ENCODE measurements around the gene EPB41L5. TPM values are rescaled to one million over a fixed set of nuclear protein-coding genes. Genes with fewer than 3 reads are reported as not detected.
"Not testable (repeated sequence)": the region's sequence is repeated elsewhere in the genome, so short reads cannot be mapped to it uniquely, and the experiment has no call there.

The EPB41L5 gene
- total RNA-seq, 6 donors from 2014 or later = 53.0 to 182 (median 92.3) TPM

- no peak overlapping the region for H3K27ac ChIP-seq
- 100% methylated on average over 4 of the region's 4 CpGs for WGBS, 2 donors
Measured at GRCh38 chr2:120150040-120150482, 137.2 kb downstream of the EPB41L5 start.

GRCh38 chr2:120155308-120155707 is 142.4 kb downstream of the EPB41L5 start:
- WGBS, 2 donors = 92 to 97% methylated on average over 3 of the region's 3 CpGs

More at GRCh38 chr2:120150040-120150482, 137.2 kb downstream of the EPB41L5 start:
- Histone ChIP-seq H3K36me3 (peaks cover 0 to 41% (median 1%) of the 10 kb centered on the region in 4 donors), H3K4me3 (no peak overlapping the region), H3K9me3 (peaks cover 3 to 10% (median 6%) of the 10 kb centered on the region in 4 donors), H3K4me1 (no peaks in the 10 kb centered on the region), H3K27me3 (no peaks in the 10 kb centered on the region)
- TF ChIP-seq POLR2A (IDR thresholded peaks at IDR 0.05) = no peak
- no peak for TF ChIP-seq POLR2AphosphoS5 (IDR thresholded peaks at IDR 0.05)
- no peak for TF ChIP-seq EP300 (IDR thresholded peaks at IDR 0.05)
- TF ChIP-seq CTCF (IDR thresholded peaks at IDR 0.05) = no peak
- ATAC-seq (ENCODE audit: low FRiP score in 2 of 2) = no peak
- no peak for DNase-seq

GRCh38 chr2:120158658-120159057 is 145.8 kb downstream of the EPB41L5 start:
- H3K4me3 ChIP-seq; DNase-seq; ATAC-seq (ENCODE audit: low FRiP score in 2 of 2); H3K27ac ChIP-seq; H3K4me1 ChIP-seq; H3K9me3 ChIP-seq; H3K27me3 ChIP-seq: not testable (repeated sequence)
- 81 to 86% methylated on average over 2 of the region's 2 CpGs for WGBS, 2 donors
- peaks cover 0 to 23% (median 7%) of the 10 kb centered on the region in 4 donors for H3K36me3 ChIP-seq

More at GRCh38 chr2:120155308-120155707, 142.4 kb downstream of the EPB41L5 start:
- Histone ChIP-seq H3K4me1 (no peaks in the 10 kb centered on the region), H3K36me3 (peaks cover 0 to 25% (median 8%) of the 10 kb centered on the region in 4 donors), H3K9me3 (peaks cover 3 to 10% (median 9%) of the 10 kb centered on the region in 4 donors), H3K4me3 (no peak overlapping the region), H3K27ac (no peak overlapping the region), H3K27me3 (no peaks in the 10 kb centered on the region)
- no peak for ATAC-seq (ENCODE audit: low FRiP score in 2 of 2)
- TF ChIP-seq POLR2A (IDR thresholded peaks at IDR 0.05) (no peak), CTCF (IDR thresholded peaks at IDR 0.05) (no peak), POLR2AphosphoS5 (IDR thresholded peaks at IDR 0.05) (no peak), EP300 (IDR thresholded peaks at IDR 0.05) (no peak)
- DNase-seq = no peak

GRCh38 chr2:120161190-120161589 is 148.3 kb downstream of the EPB41L5 start:
- H3K4me3 ChIP-seq = no peak overlapping the region
- no peaks in the 10 kb centered on the region for H3K4me1 ChIP-seq
- no peak for DNase-seq
- no peaks in the 10 kb centered on the region for H3K9me3 ChIP-seq
- no peaks in the 10 kb centered on the region for H3K27me3 ChIP-seq
- TF ChIP-seq POLR2AphosphoS5 (IDR thresholded peaks at IDR 0.05) (no peak), EP300 (IDR thresholded peaks at IDR 0.05) (no peak), POLR2A (IDR thresholded peaks at IDR 0.05) (no peak), CTCF (IDR thresholded peaks at IDR 0.05) (no peak)
- H3K27ac ChIP-seq = no peak overlapping the region
- ATAC-seq (ENCODE audit: low FRiP score in 2 of 2) = no peak
- peaks cover 0 to 14% (median 4%) of the 10 kb centered on the region in 4 donors for H3K36me3 ChIP-seq

GRCh38 chr2:120162716-120163115 is 149.8 kb downstream of the EPB41L5 start:
- no peaks in the 10 kb centered on the region for H3K27me3 ChIP-seq
- H3K27ac ChIP-seq = no peak overlapping the region
- no peak for TF ChIP-seq CTCF (IDR thresholded peaks at IDR 0.05)
- TF ChIP-seq POLR2AphosphoS5 (IDR thresholded peaks at IDR 0.05) = no peak
- TF ChIP-seq EP300 (IDR thresholded peaks at IDR 0.05) = no peak
- TF ChIP-seq POLR2A (IDR thresholded peaks at IDR 0.05) = no peak
- H3K9me3 ChIP-seq = no peaks in the 10 kb centered on the region
- peaks cover 0 to 19% (median 0%) of the 10 kb centered on the region in 4 donors for H3K36me3 ChIP-seq
- H3K4me1 ChIP-seq = no peaks in the 10 kb centered on the region
- 92% methylated on average over 5 of the region's 5 CpGs for WGBS, 2 donors
- ATAC-seq (ENCODE audit: low FRiP score in 2 of 2) (no peak), DNase-seq (no peak)
- H3K4me3 ChIP-seq = no peak overlapping the region

Data from upper lobe of left lung (tissue), 6 donors.